Measurements from ENCODE around the gene VARS1.

VARS1 gene

GRCh38 chr6:31769684-31770371 lies 25.7 kb downstream of the VARS1 start:
- peak; percentile 59 to 81 (median 72) for DNase-seq

GRCh38 chr6:31768363-31769257 lies 26.9 kb downstream of the VARS1 start:
- DNase-seq: no peak

GRCh38 chr6:31767096-31767645 lies 28.4 kb downstream of the VARS1 start:
- no peak for DNase-seq

GRCh38 chr6:31765910-31766794 lies 29.4 kb downstream of the VARS1 start:
- DNase-seq: no peak

GRCh38 chr6:31765559-31765909 lies 30.0 kb downstream of the VARS1 start:
- no peak for DNase-seq

- no peak for DNase-seq
Observed at GRCh38 chr6:31764198-31764597, 31.4 kb downstream of the VARS1 start.

GRCh38 chr6:31763619-31763940 lies 32.0 kb downstream of the VARS1 start:
- DNase-seq: no peak

- DNase-seq: no peak
Observed at GRCh38 chr6:31762878-31763618, 32.5 kb downstream of the VARS1 start.

- DNase-seq: no peak
Observed at GRCh38 chr6:31762356-31762755, 33.2 kb downstream of the VARS1 start, which contains the start of gene SAPCD1. SAPCD1 (plus strand) TSS chr6:31762656; CDS start chr6:31763055, 399 bp downstream.

GRCh38 chr6:31761343-31761742 lies 34.2 kb downstream of the VARS1 start:
- DNase-seq: no peak

GRCh38 chr6:31760790-31761189 lies 34.8 kb downstream of the VARS1 start:
- no peak for DNase-seq

- DNase-seq: no peak
Observed at GRCh38 chr6:31758281-31758680, 37.3 kb downstream of the VARS1 start.

GRCh38 chr6:31752739-31753319 lies 42.7 kb downstream of the VARS1 start:
- DNase-seq: no peak

GRCh38 chr6:31750411-31751022 lies 45.0 kb downstream of the VARS1 start:
- no peak for DNase-seq

- no peak for DNase-seq
Observed at GRCh38 chr6:31749301-31750036, 46.1 kb downstream of the VARS1 start.

All from T-helper 2 cell (primary cell).